SK-N-SH treated with all-trans-retinoic acid at 6 μM for 48 hours (cell line): ENCODE data around the gene GPR37L1.

Experiments
- BACH2 ChIP-seq: fragments of 250-450 bp; sonication (Bioruptor Pico); IDR thresholded peaks from 2 replicates; pipeline ENCODE4 v1.9.0; 2021; ENCODE audit warnings: mild to moderate bottlenecking, borderline replicate concordance
- CSDC2 ChIP-seq: fragments of 250-450 bp; sonication (Bioruptor Pico); IDR thresholded peaks from 2 replicates; pipeline ENCODE4 v1.5.0; 2020; ENCODE audit warnings: mild to moderate bottlenecking, moderate library complexity
- ESRRG ChIP-seq: fragments of 250-450 bp; sonication (Bioruptor Pico); IDR thresholded peaks from 2 replicates; pipeline ENCODE4 v1.6.1; 2021; ENCODE audit warnings: mild to moderate bottlenecking
- GLIS3 ChIP-seq: fragments of 250-450 bp; sonication (Bioruptor Pico); IDR thresholded peaks from 2 replicates; pipeline ENCODE4 v1.5.0; 2020; ENCODE audit warnings: mild to moderate bottlenecking, moderate library complexity
- ISL1 ChIP-seq: fragments of 250-450 bp; sonication (Bioruptor Pico); IDR thresholded peaks from 2 replicates; pipeline ENCODE4 v2.1.2; 2022; ENCODE audit warnings: mild to moderate bottlenecking, moderate library complexity
- PATZ1 ChIP-seq: fragments of 250-450 bp; sonication (Bioruptor Pico); IDR thresholded peaks from 2 replicates; pipeline ENCODE4 v1.8.0; 2020; ENCODE audit warnings: mild to moderate bottlenecking, moderate library complexity, borderline replicate concordance
- RARB ChIP-seq: fragments of 250-450 bp; sonication (Bioruptor Pico); IDR thresholded peaks from 2 replicates; pipeline ENCODE4 v1.8.0; 2021; ENCODE audit warnings: mild to moderate bottlenecking, moderate library complexity
- TSHZ2 ChIP-seq: fragments of 250-450 bp; sonication (Bioruptor Pico); IDR thresholded peaks from 2 replicates; pipeline ENCODE4 v1.5.0; 2020; ENCODE audit warnings: mild to moderate bottlenecking, moderate library complexity
- ZC3H10 ChIP-seq: fragments of 250-450 bp; sonication (Bioruptor Pico); IDR thresholded peaks from 2 replicates; pipeline ENCODE4 v1.5.1; 2021; ENCODE audit warnings: mild to moderate bottlenecking, moderate library complexity
- ZFP3 ChIP-seq: fragments of 250-450 bp; sonication (Bioruptor Pico); IDR thresholded peaks from 2 replicates; pipeline ENCODE4 v1.5.0; 2020; ENCODE audit warnings: mild to moderate bottlenecking, moderate library complexity
- ZFP30 ChIP-seq: fragments of 450-650 bp; formaldehyde crosslinking; IDR thresholded peaks from 2 replicates; pipeline ENCODE4 v1.5.0; 2022; ENCODE audit warnings: mild to moderate bottlenecking, moderate library complexity

GRCh38 chr1:202106340-202107254 lies 16.1 kb upstream of the GPR37L1 start:
- TF ChIP-seq ISL1 (no peak), PATZ1 (CRISPR knock-in tag) (no peak), GLIS3 (no peak), ZFP3 (CRISPR knock-in tag) (no peak), ESRRG (no peak), CSDC2 (CRISPR knock-in tag) (no peak), ZFP30 (no peak), TSHZ2 (CRISPR knock-in tag) (no peak), RARB (CRISPR knock-in tag) (no peak), ZC3H10 (CRISPR knock-in tag) (no peak), BACH2 (CRISPR knock-in tag) (no peak)
